Measurements from ENCODE around the gene ABCC1.

The ABCC1 gene

DNA sequence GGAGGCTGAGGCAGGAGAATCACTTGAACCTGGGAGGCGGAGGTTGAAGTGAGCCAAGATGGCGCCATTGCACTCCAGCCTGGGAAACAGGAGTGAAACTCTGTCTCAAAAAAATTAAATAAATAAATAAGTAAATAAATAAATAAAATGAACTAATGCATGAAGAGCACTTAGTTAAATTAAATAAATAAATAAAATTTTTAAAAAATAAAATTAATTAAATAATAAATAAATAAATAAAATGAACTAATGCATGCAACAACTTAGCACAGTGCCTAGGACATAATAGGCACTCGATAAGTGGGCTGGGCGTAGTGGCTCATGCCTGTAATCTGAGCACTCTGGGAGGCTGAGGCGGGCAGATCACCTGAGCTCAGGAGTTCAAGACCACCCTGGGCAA, 45.5 kb upstream of the ABCC1 start:
- Histone ChIP-seq H3K36me3 (ENCODE audit: control insufficient read depth, low read length) (no peaks in the 10 kb centered on the region), H3K4me2 (ENCODE audit: low read length) (no peak overlapping the region), H3K9me2 (replicated peaks; ENCODE audit: control insufficient read depth, low read length) (no peaks in the 10 kb centered on the region), H3K4me3 (ENCODE audit: low read length) (no peak overlapping the region), H3K79me2 (ENCODE audit: control insufficient read depth, low read length) (no peaks in the 10 kb centered on the region), H3F3A (ENCODE audit: control insufficient read depth, insufficient read depth) (no peaks in the 10 kb centered on the region), H3K4me1 (ENCODE audit: control insufficient read depth, low read length) (peaks cover 18% of the 10 kb centered on the region), H3K9me3 (ENCODE audit: control insufficient read depth, insufficient read depth, low read length) (no peaks in the 10 kb centered on the region), H3K27me3 (ENCODE audit: control insufficient read depth, low read length) (no peaks in the 10 kb centered on the region), H4K20me1 (ENCODE audit: control insufficient read depth, insufficient read depth, low read depth, low read length) (no peaks in the 10 kb centered on the region), H3K27ac (ENCODE audit: low read depth, low read length) (no peak overlapping the region)
- TF ChIP-seq EZH2phosphoT487 (IDR thresholded peaks at IDR 0.05; ENCODE audit: borderline replicate concordance, low read length) = no peak
- TF ChIP-seq, protein P1, sequence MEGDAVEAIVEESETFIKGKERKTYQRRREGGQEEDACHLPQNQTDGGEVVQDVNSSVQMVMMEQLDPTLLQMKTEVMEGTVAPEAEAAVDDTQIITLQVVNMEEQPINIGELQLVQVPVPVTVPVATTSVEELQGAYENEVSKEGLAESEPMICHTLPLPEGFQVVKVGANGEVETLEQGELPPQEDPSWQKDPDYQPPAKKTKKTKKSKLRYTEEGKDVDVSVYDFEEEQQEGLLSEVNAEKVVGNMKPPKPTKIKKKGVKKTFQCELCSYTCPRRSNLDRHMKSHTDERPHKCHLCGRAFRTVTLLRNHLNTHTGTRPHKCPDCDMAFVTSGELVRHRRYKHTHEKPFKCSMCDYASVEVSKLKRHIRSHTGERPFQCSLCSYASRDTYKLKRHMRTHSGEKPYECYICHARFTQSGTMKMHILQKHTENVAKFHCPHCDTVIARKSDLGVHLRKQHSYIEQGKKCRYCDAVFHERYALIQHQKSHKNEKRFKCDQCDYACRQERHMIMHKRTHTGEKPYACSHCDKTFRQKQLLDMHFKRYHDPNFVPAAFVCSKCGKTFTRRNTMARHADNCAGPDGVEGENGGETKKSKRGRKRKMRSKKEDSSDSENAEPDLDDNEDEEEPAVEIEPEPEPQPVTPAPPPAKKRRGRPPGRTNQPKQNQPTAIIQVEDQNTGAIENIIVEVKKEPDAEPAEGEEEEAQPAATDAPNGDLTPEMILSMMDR (IDR thresholded peaks at IDR 0.05; ENCODE audit: low read depth, low read length, poor library complexity, severe bottlenecking) = no peak

DNA sequence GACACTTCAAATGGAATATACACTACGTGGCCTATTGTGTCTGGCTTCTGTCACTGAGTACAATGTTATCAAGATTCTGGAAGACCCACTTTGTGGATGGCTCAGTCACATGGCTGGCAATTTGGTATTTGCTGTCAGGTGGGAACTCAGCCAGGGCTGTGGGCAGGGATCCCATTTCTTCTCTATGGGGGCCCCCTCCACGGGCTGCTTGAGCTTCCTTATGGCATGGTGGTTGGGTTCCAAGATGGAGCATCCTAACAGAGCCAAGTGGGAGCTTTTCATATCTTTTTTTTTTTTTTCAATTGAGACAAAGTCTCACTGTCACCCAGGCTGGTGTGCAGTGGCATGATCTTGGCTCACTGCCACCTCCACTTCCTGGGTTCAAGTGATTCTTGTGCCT, 43.0 kb upstream of the ABCC1 start:
- H3K36me3 ChIP-seq (ENCODE audit: control insufficient read depth, low read length) = no peaks in the 10 kb centered on the region

DNA sequence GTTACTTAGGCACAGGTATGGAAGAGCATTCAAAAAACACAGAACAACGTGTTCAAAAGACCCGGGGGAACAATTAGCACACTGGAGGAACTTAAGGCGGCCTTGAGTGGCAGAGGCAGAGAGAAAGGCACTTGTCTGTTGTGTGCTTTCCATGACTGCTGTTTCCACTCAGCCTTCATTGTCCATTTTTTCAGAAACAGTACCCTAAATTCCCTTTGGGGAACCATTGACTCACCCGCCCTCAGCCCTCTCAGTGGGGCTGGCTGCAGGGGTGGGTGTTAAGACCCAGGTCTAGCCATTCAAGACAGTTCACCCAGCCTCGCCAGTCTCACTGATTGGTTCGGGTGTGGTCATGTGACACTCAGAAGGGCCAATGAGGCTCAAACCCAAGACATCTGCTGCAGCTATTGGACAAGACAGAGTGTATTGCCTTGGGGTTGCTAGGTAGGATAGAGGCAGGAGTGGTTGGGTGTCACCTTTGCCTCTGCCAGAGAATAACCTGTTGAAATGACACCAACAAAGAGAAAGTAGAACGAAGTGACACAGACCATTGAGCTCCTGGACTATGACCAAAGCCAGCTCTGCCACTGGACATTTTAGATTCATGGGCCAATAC, 41.4 kb upstream of the ABCC1 start:
- H3K36me3 ChIP-seq (ENCODE audit: control insufficient read depth, low read length) = no peaks in the 10 kb centered on the region
- no peak overlapping the region for H3K27ac ChIP-seq (ENCODE audit: low read depth, low read length)
- no peaks in the 10 kb centered on the region for H3K9me2 ChIP-seq (replicated peaks; ENCODE audit: control insufficient read depth, low read length)
- H3K79me2 ChIP-seq (ENCODE audit: control insufficient read depth, low read length) = no peaks in the 10 kb centered on the region
- peak overlapping the region; percentile 57 for H3K4me2 ChIP-seq (ENCODE audit: low read length)
- H3K4me1 ChIP-seq (ENCODE audit: control insufficient read depth, low read length) = peaks cover 17% of the 10 kb centered on the region
- TF ChIP-seq, protein P1 (IDR thresholded peaks at IDR 0.05; ENCODE audit: low read depth, low read length, poor library complexity, severe bottlenecking) = no peak
- no peak for TF ChIP-seq EZH2phosphoT487 (IDR thresholded peaks at IDR 0.05; ENCODE audit: borderline replicate concordance, low read length)
- peak overlapping the region; percentile 31 for H3K4me3 ChIP-seq (ENCODE audit: low read length)
- no peaks in the 10 kb centered on the region for H3K9me3 ChIP-seq (ENCODE audit: control insufficient read depth, insufficient read depth, low read length)
- no peaks in the 10 kb centered on the region for H4K20me1 ChIP-seq (ENCODE audit: control insufficient read depth, insufficient read depth, low read depth, low read length)
- H3K27me3 ChIP-seq (ENCODE audit: control insufficient read depth, low read length) = no peaks in the 10 kb centered on the region
- H3F3A ChIP-seq (ENCODE audit: control insufficient read depth, insufficient read depth) = no peaks in the 10 kb centered on the region

More for the DNA sequence above, 43.0 kb upstream of the ABCC1 start:
- Histone ChIP-seq H3K27ac (ENCODE audit: low read depth, low read length) (no peak overlapping the region), H3K4me3 (ENCODE audit: low read length) (no peak overlapping the region), H3K4me2 (ENCODE audit: low read length) (no peak overlapping the region), H3K27me3 (ENCODE audit: control insufficient read depth, low read length) (no peaks in the 10 kb centered on the region), H3F3A (ENCODE audit: control insufficient read depth, insufficient read depth) (no peaks in the 10 kb centered on the region), H4K20me1 (ENCODE audit: control insufficient read depth, insufficient read depth, low read depth, low read length) (no peaks in the 10 kb centered on the region), H3K79me2 (ENCODE audit: control insufficient read depth, low read length) (no peaks in the 10 kb centered on the region), H3K9me2 (replicated peaks; ENCODE audit: control insufficient read depth, low read length) (no peaks in the 10 kb centered on the region), H3K4me1 (ENCODE audit: control insufficient read depth, low read length) (peaks cover 11% of the 10 kb centered on the region), H3K9me3 (ENCODE audit: control insufficient read depth, insufficient read depth, low read length) (no peaks in the 10 kb centered on the region)
- TF ChIP-seq EZH2phosphoT487 (IDR thresholded peaks at IDR 0.05; ENCODE audit: borderline replicate concordance, low read length) = no peak
- TF ChIP-seq, protein P1 (IDR thresholded peaks at IDR 0.05; ENCODE audit: low read depth, low read length, poor library complexity, severe bottlenecking) = no peak

Data from DOHH2 (cell line).